MM.1S (cell line): ENCODE results near the gene IPCEF1.

Source experiments
- DNase-seq: peaks from one replicate; pipeline ENCODE4 v3.0.0-alpha.2; 2015
- H2AFZ ChIP-seq: fragments of 300-600 bp; sonication (generic); 2 replicates; pipeline ENCODE4 v1.6.0; 2016; ENCODE audit warnings: antibody characterized with exemption, low read length
- H3F3A ChIP-seq: fragments of 300-600 bp; sonication (generic); 2 replicates; pipeline ENCODE4 v1.6.1; 2016; ENCODE audit warnings: mild to moderate bottlenecking, antibody characterized with exemption, low read length, moderate library complexity, mixed read lengths; ENCODE audit not compliant: insufficient read depth
- H3K27ac ChIP-seq: fragments of 300-600 bp; sonication (generic); 2 replicates; pipeline ENCODE4 v1.5.1; 2016; ENCODE audit warnings: mild to moderate bottlenecking, low read length
- H3K27me3 ChIP-seq: fragments of 300-600 bp; sonication (generic); replicated peaks from 2 replicates; pipeline ENCODE4 v1.6.0; 2016; ENCODE audit warnings: low read length; ENCODE audit not compliant: insufficient read depth
- H3K36me3 ChIP-seq: fragments of 300-600 bp; sonication (generic); replicated peaks from 2 replicates; pipeline ENCODE4 v1.6.1; 2016; ENCODE audit warnings: mild to moderate bottlenecking, low read length, mixed read lengths; ENCODE audit not compliant: insufficient read depth
- H3K4me1 ChIP-seq: fragments of 300-600 bp; sonication (generic); 2 replicates; pipeline ENCODE4 v1.6.1; 2016; ENCODE audit warnings: low read length, mixed read lengths
- H3K4me2 ChIP-seq: fragments of 300-600 bp; sonication (generic); 2 replicates; pipeline ENCODE4 v1.6.0; 2016; ENCODE audit warnings: low read depth, low read length
- H3K4me3 ChIP-seq: fragments of 300-600 bp; sonication (generic); 2 replicates; pipeline ENCODE4 v1.5.1; 2016; ENCODE audit warnings: low read length, mixed read lengths
- H3K79me2 ChIP-seq: fragments of 300-600 bp; sonication (generic); 2 replicates; pipeline ENCODE4 v1.6.1; 2016; ENCODE audit warnings: mixed run types, low read length, mixed read lengths
- H3K9ac ChIP-seq: fragments of 300-600 bp; sonication (generic); 2 replicates; pipeline ENCODE4 v1.6.1; 2016; ENCODE audit warnings: low read length, mixed read lengths
- H3K9me2 ChIP-seq: fragments of 300-600 bp; sonication (generic); replicated peaks from 2 replicates; pipeline ENCODE4 v1.6.1; 2016; ENCODE audit warnings: mild to moderate bottlenecking, low read length, mixed read lengths; ENCODE audit not compliant: insufficient read depth
- H3K9me3 ChIP-seq: fragments of 300-600 bp; sonication (generic); replicated peaks from 2 replicates; pipeline ENCODE4 v1.6.1; 2016; ENCODE audit warnings: mild to moderate bottlenecking, low read length, mixed read lengths; ENCODE audit not compliant: insufficient read depth
- H4K20me1 ChIP-seq: fragments of 300-600 bp; sonication (generic); 2 replicates; pipeline ENCODE4 v1.6.1; 2016; ENCODE audit warnings: mild to moderate bottlenecking, low read length, moderate library complexity, mixed read lengths; ENCODE audit not compliant: insufficient read depth
- EZH2 ChIP-seq: fragments of 300-600 bp; sonication (generic); optimal IDR thresholded peaks from 2 replicates; pipeline ENCODE3; 2017; ENCODE audit warnings: low read depth, mild to moderate bottlenecking, antibody characterized with exemption, low read length, mixed read lengths
- EZH2phosphoT487 ChIP-seq: fragments of 300-600 bp; sonication (generic); IDR thresholded peaks from 2 replicates; pipeline ENCODE4 v1.6.1; 2018; ENCODE audit warnings: antibody characterized with exemption, low read length
- TF ChIP-seq, protein P1 (sequence below): fragments of 300-600 bp; sonication (generic); IDR thresholded peaks from 2 replicates; pipeline ENCODE4 v1.5.1; 2016; ENCODE audit warnings: antibody characterized with exemption, low read length, mixed read lengths

The IPCEF1 gene

DNA sequence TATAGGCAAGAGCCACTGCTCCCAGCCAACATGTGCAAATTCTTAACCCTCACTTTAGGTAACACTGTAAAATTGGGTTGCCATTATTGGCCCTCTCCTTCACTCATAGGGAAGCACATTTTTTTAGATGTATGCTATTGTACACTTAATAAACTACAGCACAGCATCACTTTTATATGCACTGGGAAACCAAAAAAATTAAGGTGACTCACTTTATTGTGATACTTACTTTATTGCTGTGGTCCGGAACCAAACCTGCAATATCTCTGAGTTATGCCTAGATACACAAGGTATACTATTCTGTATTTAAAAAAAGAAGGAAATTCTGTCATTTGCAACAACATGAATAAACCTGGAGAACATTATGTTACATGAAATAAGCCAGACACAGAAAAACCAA is 40.5 kb downstream of the IPCEF1 start:
- Histone ChIP-seq H3K9ac (no peak overlapping the region), H4K20me1 (no peaks in the 10 kb centered on the region), H3K36me3 (no peaks in the 10 kb centered on the region), H3K79me2 (no peaks in the 10 kb centered on the region), H3K4me2 (no peak overlapping the region), H3F3A (no peaks in the 10 kb centered on the region), H3K27me3 (no peaks in the 10 kb centered on the region), H3K9me3 (no peaks in the 10 kb centered on the region), H3K27ac (no peak overlapping the region), H3K9me2 (no peaks in the 10 kb centered on the region), H2AFZ (no peak overlapping the region), H3K4me1 (no peaks in the 10 kb centered on the region), H3K4me3 (no peak overlapping the region)
- TF ChIP-seq EZH2phosphoT487 (no peak), EZH2 (no peak)
- TF ChIP-seq, protein P1, sequence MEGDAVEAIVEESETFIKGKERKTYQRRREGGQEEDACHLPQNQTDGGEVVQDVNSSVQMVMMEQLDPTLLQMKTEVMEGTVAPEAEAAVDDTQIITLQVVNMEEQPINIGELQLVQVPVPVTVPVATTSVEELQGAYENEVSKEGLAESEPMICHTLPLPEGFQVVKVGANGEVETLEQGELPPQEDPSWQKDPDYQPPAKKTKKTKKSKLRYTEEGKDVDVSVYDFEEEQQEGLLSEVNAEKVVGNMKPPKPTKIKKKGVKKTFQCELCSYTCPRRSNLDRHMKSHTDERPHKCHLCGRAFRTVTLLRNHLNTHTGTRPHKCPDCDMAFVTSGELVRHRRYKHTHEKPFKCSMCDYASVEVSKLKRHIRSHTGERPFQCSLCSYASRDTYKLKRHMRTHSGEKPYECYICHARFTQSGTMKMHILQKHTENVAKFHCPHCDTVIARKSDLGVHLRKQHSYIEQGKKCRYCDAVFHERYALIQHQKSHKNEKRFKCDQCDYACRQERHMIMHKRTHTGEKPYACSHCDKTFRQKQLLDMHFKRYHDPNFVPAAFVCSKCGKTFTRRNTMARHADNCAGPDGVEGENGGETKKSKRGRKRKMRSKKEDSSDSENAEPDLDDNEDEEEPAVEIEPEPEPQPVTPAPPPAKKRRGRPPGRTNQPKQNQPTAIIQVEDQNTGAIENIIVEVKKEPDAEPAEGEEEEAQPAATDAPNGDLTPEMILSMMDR = no peak
- DNase-seq = no peak

DNA sequence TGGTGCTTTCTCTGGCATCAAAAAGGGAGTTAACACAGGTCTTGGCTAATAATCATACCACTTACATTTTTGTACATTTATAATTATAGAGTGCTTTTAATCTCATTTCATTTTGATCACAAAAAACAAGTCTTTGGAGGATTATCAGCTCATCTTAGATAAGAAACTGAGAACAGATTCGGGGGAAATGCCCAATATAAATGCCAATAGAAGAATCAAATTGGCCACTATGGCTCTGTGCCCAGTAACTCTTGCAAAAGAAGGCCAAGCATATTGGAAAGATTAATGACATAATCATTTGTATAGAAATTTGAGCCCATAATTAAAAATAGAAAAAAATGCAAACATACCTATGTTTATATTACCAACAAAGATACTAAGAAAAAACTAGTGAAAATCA is 42.5 kb downstream of the IPCEF1 start:
- no peak overlapping the region for H3K4me2 ChIP-seq
- no peak for TF ChIP-seq EZH2
- TF ChIP-seq, protein P1 = no peak
- TF ChIP-seq EZH2phosphoT487 = no peak
- H3K27me3 ChIP-seq = no peaks in the 10 kb centered on the region
- H4K20me1 ChIP-seq = no peaks in the 10 kb centered on the region
- no peaks in the 10 kb centered on the region for H3K36me3 ChIP-seq
- no peak overlapping the region for H3K4me3 ChIP-seq
- no peak for DNase-seq
- H3K9me3 ChIP-seq = no peaks in the 10 kb centered on the region
- no peak overlapping the region for H3K9ac ChIP-seq
- H3K27ac ChIP-seq = no peak overlapping the region
- H3K4me1 ChIP-seq = no peaks in the 10 kb centered on the region
- H3K79me2 ChIP-seq = no peaks in the 10 kb centered on the region
- H3K9me2 ChIP-seq = no peaks in the 10 kb centered on the region
- H2AFZ ChIP-seq = no peak overlapping the region
- H3F3A ChIP-seq = no peaks in the 10 kb centered on the region

DNA sequence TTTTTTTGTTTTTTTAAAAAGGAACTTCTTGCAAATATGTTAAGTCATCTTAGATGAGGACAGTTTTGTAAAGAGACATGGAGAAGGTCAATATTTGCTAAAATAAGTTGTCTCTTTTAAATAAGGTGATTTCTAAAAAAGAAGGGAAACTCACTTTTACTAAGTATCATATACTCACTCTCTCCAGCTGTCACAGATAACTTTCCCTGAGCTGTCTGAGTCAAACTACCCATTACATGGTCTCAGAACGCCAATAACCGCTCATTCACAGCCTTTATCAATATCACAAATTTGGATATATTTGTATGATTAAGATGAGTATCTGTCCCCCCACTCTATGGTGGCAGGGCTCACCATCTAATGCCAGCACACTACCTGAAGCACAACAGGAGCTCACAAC is 47.6 kb downstream of the IPCEF1 start:
- no peak overlapping the region for H3K9ac ChIP-seq
- no peaks in the 10 kb centered on the region for H3K79me2 ChIP-seq
- H3K9me3 ChIP-seq = no peaks in the 10 kb centered on the region
- DNase-seq = no peak
- no peak overlapping the region for H3K4me2 ChIP-seq
- no peaks in the 10 kb centered on the region for H3K9me2 ChIP-seq
- TF ChIP-seq EZH2 (no peak), EZH2phosphoT487 (no peak)
- TF ChIP-seq, protein P1 = no peak
- no peaks in the 10 kb centered on the region for H3F3A ChIP-seq
- H3K36me3 ChIP-seq = no peaks in the 10 kb centered on the region
- H3K27me3 ChIP-seq = no peaks in the 10 kb centered on the region
- H2AFZ ChIP-seq = no peak overlapping the region
- H4K20me1 ChIP-seq = no peaks in the 10 kb centered on the region
- H3K27ac ChIP-seq = no peak overlapping the region
- no peak overlapping the region for H3K4me3 ChIP-seq
- no peaks in the 10 kb centered on the region for H3K4me1 ChIP-seq
